ENCODE results near the gene PIP5K1C.

DNA sequence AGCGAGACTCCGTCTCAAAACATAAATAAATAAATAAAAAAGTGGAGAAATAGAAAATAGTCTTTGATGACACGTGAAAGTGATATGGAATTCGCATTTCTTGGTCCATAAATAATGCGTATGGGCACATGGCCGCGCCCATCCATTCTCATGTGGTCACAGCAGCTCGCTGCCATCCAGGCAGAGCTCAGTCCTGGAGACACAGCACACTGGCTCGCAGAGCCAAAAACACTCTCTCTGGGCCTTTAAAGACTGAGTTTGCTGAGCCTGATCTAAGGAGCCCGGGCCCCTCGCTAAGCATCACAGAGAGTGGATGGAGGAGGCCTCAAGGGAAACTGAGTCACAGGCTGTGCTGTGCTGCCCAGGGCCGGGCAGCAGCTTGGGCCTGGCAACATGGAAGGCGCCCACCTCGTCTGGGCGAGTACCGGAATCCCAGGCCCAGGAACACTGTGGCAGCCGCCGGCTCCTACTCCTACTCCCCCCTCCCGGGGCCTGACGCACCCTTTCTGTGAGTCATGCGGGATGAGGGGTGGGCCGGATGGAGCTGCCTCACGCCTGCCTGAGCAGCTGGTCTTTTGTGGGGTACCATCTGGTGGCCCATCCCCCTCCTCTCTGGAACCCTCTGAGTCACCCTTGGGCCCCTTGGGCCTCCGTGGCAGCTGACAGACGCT, 44.7 kb downstream of the PIP5K1C start:
- TF ChIP-seq, protein P1, sequence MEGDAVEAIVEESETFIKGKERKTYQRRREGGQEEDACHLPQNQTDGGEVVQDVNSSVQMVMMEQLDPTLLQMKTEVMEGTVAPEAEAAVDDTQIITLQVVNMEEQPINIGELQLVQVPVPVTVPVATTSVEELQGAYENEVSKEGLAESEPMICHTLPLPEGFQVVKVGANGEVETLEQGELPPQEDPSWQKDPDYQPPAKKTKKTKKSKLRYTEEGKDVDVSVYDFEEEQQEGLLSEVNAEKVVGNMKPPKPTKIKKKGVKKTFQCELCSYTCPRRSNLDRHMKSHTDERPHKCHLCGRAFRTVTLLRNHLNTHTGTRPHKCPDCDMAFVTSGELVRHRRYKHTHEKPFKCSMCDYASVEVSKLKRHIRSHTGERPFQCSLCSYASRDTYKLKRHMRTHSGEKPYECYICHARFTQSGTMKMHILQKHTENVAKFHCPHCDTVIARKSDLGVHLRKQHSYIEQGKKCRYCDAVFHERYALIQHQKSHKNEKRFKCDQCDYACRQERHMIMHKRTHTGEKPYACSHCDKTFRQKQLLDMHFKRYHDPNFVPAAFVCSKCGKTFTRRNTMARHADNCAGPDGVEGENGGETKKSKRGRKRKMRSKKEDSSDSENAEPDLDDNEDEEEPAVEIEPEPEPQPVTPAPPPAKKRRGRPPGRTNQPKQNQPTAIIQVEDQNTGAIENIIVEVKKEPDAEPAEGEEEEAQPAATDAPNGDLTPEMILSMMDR (conservative IDR thresholded peaks at IDR 0.05; ENCODE audit: low read depth, low read length): no peak
- TF ChIP-seq EZH2 (IDR thresholded peaks at IDR 0.05; ENCODE audit: borderline replicate concordance, low read depth, low read length, poor library complexity, severe bottlenecking): no peak
